ENCODE data around the gene CACNA2D2. TPM values are rescaled to one million over a fixed set of nuclear protein-coding genes. Genes with fewer than 3 reads are reported as not detected.

CACNA2D2 gene
- total RNA-seq, 1 experiment from 2014 or later, result not detected

DNA sequence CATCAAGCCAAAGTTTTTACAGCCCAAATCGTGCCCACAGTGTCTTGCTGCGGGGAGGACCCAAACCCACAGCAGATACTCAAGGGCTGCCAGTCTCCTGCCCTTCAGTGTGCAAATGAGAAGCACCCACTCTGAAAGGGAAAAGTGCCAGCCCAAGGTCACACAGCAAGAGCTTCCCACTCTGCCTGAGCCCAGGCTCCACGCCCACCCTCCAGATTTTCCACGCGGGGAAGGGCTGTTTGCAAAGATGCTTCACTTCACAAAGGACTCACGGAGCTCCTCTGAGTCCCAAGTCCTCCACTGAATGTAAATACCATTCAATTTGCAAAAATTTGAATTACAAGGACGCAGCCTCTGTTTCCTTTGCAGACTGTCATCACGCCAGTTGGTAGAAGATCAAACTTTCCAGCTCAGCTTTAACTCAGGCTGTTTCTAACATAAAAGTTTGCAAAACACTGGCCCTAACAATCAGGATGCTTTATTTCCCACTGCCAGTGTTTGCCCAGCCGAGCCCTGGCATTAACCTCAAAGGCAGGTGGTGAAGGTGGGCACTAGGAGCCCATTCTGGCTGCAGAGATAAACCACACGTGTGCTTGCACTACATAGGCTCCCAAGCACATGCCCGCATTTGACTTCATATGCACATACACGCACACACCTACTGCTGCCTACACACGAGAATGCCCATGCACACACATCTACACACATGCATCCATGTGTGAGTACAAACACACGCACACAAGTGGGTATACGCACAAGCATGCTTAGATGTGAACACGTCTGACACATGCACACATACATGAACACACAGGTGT, 7.6 kb downstream of the CACNA2D2 start:
- Histone ChIP-seq H4K20me1 (ENCODE audit: insufficient read depth) (no peaks in the 10 kb centered on the region), H3K9me3 (ENCODE audit: insufficient read depth, low read depth) (no peaks in the 10 kb centered on the region), H3K36me3 (ENCODE audit: low read depth) (no peaks in the 10 kb centered on the region), H3K4me1 (replicated peaks; ENCODE audit: insufficient read depth) (no peaks in the 10 kb centered on the region), H3K4me2 (no peak overlapping the region), H3K4me3 (no peak overlapping the region), H3F3A (ENCODE audit: insufficient read depth, low read depth) (no peaks in the 10 kb centered on the region), H3K27me3 (ENCODE audit: insufficient read depth, low read depth) (peaks cover 76% of the 10 kb centered on the region), H2AFZ (no peak overlapping the region), H3K9me2 (ENCODE audit: insufficient read depth) (no peaks in the 10 kb centered on the region), H3K27ac (no peak overlapping the region), H3K79me2 (ENCODE audit: low read depth) (no peaks in the 10 kb centered on the region)
- POLR2A ChIA-PET (ENCODE audit: unreplicated experiment), result no interaction called here
- BruUV-seq (replicated peaks), result no TSS peak
- no peak for TF ChIP-seq EZH2 (IDR thresholded peaks at IDR 0.05; ENCODE audit: low read depth)
- TF ChIP-seq, protein P1, sequence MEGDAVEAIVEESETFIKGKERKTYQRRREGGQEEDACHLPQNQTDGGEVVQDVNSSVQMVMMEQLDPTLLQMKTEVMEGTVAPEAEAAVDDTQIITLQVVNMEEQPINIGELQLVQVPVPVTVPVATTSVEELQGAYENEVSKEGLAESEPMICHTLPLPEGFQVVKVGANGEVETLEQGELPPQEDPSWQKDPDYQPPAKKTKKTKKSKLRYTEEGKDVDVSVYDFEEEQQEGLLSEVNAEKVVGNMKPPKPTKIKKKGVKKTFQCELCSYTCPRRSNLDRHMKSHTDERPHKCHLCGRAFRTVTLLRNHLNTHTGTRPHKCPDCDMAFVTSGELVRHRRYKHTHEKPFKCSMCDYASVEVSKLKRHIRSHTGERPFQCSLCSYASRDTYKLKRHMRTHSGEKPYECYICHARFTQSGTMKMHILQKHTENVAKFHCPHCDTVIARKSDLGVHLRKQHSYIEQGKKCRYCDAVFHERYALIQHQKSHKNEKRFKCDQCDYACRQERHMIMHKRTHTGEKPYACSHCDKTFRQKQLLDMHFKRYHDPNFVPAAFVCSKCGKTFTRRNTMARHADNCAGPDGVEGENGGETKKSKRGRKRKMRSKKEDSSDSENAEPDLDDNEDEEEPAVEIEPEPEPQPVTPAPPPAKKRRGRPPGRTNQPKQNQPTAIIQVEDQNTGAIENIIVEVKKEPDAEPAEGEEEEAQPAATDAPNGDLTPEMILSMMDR (conservative IDR thresholded peaks at IDR 0.05), result no peak
- DNase-seq, result no peak
- intact Hi-C loops (cut with micrococcal nuclease; ENCODE audit: unreplicated experiment), result no loop called here
- CTCF ChIA-PET, result no interaction called here

DNA sequence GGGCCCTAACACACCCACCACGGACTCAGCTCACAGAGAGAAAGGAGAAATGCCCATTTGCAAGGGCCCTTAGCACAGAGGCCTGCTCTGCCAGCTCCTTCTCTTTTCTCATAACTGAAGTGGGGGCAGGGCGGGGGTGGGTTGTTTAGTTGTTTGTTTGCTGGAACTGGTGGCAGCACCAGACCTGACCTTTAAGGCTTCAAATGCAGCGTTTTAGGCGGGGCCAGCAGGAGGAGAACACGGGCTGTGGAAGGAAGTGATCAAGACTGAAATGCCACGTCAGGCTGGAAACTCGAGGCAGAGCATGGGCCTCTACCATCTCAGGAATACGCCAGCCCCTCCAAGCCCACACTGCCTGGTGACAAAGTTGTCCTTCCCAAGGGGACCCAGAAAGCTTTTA, 9.3 kb downstream of the CACNA2D2 start:
- H3K27me3 ChIP-seq (ENCODE audit: insufficient read depth, low read depth), result peaks cover 66% of the 10 kb centered on the region
- no peak overlapping the region for H3K4me2 ChIP-seq
- H3K9me3 ChIP-seq (ENCODE audit: insufficient read depth, low read depth), result no peaks in the 10 kb centered on the region
- BruUV-seq (replicated peaks), result no TSS peak
- TF ChIP-seq, protein P1 (conservative IDR thresholded peaks at IDR 0.05), result no peak
- no peak for TF ChIP-seq EZH2 (IDR thresholded peaks at IDR 0.05; ENCODE audit: low read depth)
- H3K36me3 ChIP-seq (ENCODE audit: low read depth), result no peaks in the 10 kb centered on the region
- H2AFZ ChIP-seq, result no peak overlapping the region
- no peaks in the 10 kb centered on the region for H3F3A ChIP-seq (ENCODE audit: insufficient read depth, low read depth)
- H3K4me1 ChIP-seq (replicated peaks; ENCODE audit: insufficient read depth), result no peaks in the 10 kb centered on the region
- no peak overlapping the region for H3K27ac ChIP-seq
- CTCF ChIA-PET, result no interaction called here
- no peak for DNase-seq
- intact Hi-C loops (cut with micrococcal nuclease; ENCODE audit: unreplicated experiment), result no loop called here
- no peaks in the 10 kb centered on the region for H4K20me1 ChIP-seq (ENCODE audit: insufficient read depth)
- H3K4me3 ChIP-seq, result no peak overlapping the region
- no peaks in the 10 kb centered on the region for H3K79me2 ChIP-seq (ENCODE audit: low read depth)
- POLR2A ChIA-PET (ENCODE audit: unreplicated experiment), result no interaction called here
- H3K9me2 ChIP-seq (ENCODE audit: insufficient read depth), result no peaks in the 10 kb centered on the region

DNA sequence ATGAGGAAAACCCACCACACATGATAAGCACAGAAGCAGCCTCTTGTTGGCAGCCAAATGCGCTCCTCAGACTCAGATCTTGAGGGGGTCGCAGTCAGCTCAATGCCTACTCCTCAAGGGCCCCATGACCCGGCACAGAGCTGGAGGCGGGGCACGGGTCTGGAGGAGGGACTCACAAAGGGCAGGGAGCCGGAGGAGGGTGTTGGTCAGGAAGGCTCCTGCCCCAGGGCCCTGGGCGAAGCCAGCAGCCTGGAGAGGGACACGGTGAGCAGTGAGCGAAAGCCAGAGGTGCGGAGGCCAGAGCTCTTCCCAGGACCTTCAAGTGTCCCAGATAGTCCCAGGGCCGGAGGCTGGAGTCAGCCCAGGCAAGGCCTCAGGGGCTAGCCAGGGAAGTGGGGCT, 9.8 kb downstream of the CACNA2D2 start:
- Histone ChIP-seq H3K4me2 (no peak overlapping the region), H2AFZ (no peak overlapping the region), H3F3A (ENCODE audit: insufficient read depth, low read depth) (no peaks in the 10 kb centered on the region), H3K9me3 (ENCODE audit: insufficient read depth, low read depth) (no peaks in the 10 kb centered on the region), H3K79me2 (ENCODE audit: low read depth) (no peaks in the 10 kb centered on the region), H3K4me3 (no peak overlapping the region), H3K36me3 (ENCODE audit: low read depth) (no peaks in the 10 kb centered on the region), H4K20me1 (ENCODE audit: insufficient read depth) (no peaks in the 10 kb centered on the region), H3K27me3 (ENCODE audit: insufficient read depth, low read depth) (peaks cover 61% of the 10 kb centered on the region), H3K27ac (no peak overlapping the region), H3K4me1 (replicated peaks; ENCODE audit: insufficient read depth) (no peaks in the 10 kb centered on the region), H3K9me2 (ENCODE audit: insufficient read depth) (no peaks in the 10 kb centered on the region)
- no TSS peak for BruUV-seq (replicated peaks)
- DNase-seq, result no peak
- TF ChIP-seq, protein P1 (conservative IDR thresholded peaks at IDR 0.05), result no peak
- no peak for TF ChIP-seq EZH2 (IDR thresholded peaks at IDR 0.05; ENCODE audit: low read depth)
- intact Hi-C loops (cut with micrococcal nuclease; ENCODE audit: unreplicated experiment), result no loop called here
- CTCF ChIA-PET, result no interaction called here
- POLR2A ChIA-PET (ENCODE audit: unreplicated experiment), result no interaction called here

Data from PC-9 (cell line).